Activated CD8-positive, alpha-beta memory T cell treated with anti-CD3 and anti-CD28 coated beads for 1 hour (primary cell): ENCODE data around the gene USP17L27.
"Not testable (repeated sequence)": the region's sequence is repeated elsewhere in the genome, so short reads cannot be mapped to it uniquely, and the experiment has no call there.

Experiments used
- DNase-seq, 2 donors: peaks; one replicate each; pipeline ENCODE4 v3.0.0-alpha.2; 2020; ENCODE audit warnings: low read depth in 1 of 2; ENCODE audit errors: extremely low read depth in 1 of 2

The USP17L27 gene, protein sequence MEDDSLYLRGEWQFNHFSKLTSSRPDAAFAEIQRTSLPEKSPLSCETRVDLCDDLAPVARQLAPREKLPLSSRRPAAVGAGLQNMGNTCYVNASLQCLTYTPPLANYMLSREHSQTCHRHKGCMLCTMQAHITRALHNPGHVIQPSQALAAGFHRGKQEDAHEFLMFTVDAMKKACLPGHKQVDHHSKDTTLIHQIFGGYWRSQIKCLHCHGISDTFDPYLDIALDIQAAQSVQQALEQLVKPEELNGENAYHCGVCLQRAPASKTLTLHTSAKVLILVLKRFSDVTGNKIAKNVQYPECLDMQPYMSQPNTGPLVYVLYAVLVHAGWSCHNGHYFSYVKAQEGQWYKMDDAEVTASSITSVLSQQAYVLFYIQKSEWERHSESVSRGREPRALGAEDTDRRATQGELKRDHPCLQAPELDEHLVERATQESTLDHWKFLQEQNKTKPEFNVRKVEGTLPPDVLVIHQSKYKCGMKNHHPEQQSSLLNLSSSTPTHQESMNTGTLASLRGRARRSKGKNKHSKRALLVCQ

DNA sequence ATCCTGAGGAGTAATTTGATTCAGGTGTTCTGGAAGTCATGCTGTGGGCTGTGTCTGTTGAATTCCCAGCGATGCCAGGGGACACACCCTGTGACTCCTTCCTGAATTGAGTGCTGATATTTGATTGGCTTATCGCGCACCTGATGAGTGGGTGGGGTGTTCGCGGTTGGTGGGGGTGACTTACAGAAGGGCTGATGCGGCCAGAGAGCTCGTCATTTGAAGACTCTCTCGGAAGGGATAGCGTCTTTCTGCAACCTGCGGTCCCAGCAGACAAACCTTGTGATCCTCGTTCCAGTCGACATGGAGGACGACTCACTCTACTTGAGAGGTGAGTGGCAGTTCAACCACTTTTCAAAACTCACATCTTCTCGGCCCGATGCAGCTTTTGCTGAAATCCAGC lies at the start of gene USP17L27:
Gene USP17L27 (plus strand): TSS at position 301 of the 400 bp plus-strand sequence. CDS start 0 bp downstream, at position 301.
- DNase-seq: not testable (repeated sequence)

DNA sequence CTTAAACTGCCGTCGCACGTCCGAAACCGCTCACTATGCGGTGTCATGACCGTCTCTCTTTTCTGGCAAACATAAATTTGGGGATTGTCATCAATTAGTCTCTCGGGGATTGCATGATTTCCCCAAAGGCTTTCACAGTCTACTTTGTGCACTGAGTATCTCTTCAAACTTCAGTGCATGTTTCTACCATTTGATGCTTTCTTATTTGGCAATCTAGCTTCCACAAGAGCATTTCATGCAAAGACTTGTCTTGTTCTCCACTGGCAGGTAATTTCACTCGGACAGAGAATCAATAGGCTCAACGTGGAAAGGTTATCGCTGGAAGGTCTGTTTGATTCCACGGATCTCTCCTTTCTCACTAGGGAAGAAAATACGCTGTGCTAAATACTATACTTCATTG lies 19.8 kb upstream of the USP17L27 start:
- not testable (repeated sequence) for DNase-seq

GRCh38 chr4:9324865-9325264 lies 19.1 kb upstream of the USP17L27 start, which contains the start of gene USP17L24:
TSS of gene USP17L24 (plus strand) at chr4:9325165. CDS start at chr4:9325165, 0 bp downstream.
- DNase-seq: not testable (repeated sequence)

GRCh38 chr4:9329611-9330010 lies 14.3 kb upstream of the USP17L27 start, which contains the start of gene USP17L25:
TSS of gene USP17L25 (plus strand) at chr4:9329911. CDS start at chr4:9329911, 0 bp downstream.
- not testable (repeated sequence) for DNase-seq

DNA sequence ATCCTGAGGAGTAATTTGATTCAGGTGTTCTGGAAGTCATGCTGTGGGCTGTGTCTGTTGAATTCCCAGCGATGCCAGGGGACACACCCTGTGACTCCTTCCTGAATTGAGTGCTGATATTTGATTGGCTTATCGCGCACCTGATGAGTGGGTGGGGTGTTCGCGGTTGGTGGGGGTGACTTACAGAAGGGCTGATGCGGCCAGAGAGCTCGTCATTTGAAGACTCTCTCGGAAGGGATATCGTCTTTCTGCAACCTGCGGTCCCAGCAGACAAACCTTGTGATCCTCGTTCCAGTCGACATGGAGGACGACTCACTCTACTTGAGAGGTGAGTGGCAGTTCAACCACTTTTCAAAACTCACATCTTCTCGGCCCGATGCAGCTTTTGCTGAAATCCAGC lies 9.6 kb upstream of the USP17L27 start, which contains the start of gene USP17L26:
Gene USP17L26 (plus strand): TSS at position 301 of the 400 bp plus-strand sequence. CDS start 0 bp downstream, at position 301.
- not testable (repeated sequence) for DNase-seq

DNA sequence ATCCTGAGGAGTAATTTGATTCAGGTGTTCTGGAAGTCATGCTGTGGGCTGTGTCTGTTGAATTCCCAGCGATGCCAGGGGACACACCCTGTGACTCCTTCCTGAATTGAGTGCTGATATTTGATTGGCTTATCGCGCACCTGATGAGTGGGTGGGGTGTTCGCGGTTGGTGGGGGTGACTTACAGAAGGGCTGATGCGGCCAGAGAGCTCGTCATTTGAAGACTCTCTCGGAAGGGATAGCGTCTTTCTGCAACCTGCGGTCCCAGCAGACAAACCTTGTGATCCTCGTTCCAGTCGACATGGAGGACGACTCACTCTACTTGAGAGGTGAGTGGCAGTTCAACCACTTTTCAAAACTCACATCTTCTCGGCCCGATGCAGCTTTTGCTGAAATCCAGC lies 4.8 kb upstream of the USP17L27 start, which contains the start of gene USP17L5:
Gene USP17L5 (plus strand): TSS at position 301 of the 400 bp plus-strand sequence. CDS start 0 bp downstream, at position 301.
- not testable (repeated sequence) for DNase-seq

DNA sequence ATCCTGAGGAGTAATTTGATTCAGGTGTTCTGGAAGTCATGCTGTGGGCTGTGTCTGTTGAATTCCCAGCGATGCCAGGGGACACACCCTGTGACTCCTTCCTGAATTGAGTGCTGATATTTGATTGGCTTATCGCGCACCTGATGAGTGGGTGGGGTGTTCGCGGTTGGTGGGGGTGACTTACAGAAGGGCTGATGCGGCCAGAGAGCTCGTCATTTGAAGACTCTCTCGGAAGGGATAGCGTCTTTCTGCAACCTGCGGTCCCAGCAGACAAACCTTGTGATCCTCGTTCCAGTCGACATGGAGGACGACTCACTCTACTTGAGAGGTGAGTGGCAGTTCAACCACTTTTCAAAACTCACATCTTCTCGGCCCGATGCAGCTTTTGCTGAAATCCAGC lies 4.6 kb downstream of the USP17L27 start, which contains the start of gene USP17L28:
Gene USP17L28 (plus strand): TSS at position 301 of the 400 bp plus-strand sequence. CDS start 0 bp downstream, at position 301.
- DNase-seq: not testable (repeated sequence)

DNA sequence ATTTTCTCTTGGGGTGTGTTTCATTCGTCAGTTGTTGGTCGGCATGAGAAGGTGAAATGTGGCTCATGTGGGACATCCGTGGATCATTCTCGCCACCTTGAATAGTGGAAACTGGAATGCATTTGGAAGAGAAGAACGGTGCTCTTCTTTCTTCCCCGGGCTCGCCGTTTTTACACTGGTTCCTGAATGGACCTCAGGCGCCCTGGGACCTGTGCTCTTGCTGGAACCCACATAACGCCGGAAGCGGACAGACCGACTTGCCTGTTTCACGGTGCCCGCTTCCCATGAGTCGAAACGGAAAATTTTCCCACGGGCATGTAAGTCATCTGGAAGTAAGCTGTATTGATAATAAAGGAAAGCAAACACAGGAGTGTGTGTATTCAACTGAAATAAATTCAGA lies 6.9 kb downstream of the USP17L27 start:
- not testable (repeated sequence) for DNase-seq

DNA sequence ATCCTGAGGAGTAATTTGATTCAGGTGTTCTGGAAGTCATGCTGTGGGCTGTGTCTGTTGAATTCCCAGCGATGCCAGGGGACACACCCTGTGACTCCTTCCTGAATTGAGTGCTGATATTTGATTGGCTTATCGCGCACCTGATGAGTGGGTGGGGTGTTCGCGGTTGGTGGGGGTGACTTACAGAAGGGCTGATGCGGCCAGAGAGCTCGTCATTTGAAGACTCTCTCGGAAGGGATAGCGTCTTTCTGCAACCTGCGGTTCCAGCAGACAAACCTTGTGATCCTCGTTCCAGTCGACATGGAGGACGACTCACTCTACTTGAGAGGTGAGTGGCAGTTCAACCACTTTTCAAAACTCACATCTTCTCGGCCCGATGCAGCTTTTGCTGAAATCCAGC lies 9.4 kb downstream of the USP17L27 start, which contains the start of gene USP17L29:
Gene USP17L29 (plus strand): TSS at position 301 of the 400 bp plus-strand sequence. CDS start 0 bp downstream, at position 301.
- not testable (repeated sequence) for DNase-seq

GRCh38 chr4:9362829-9363228 lies 18.9 kb downstream of the USP17L27 start, which contains the start of gene USP17L30:
TSS of gene USP17L30 (plus strand) at chr4:9363129. CDS start at chr4:9363129, 0 bp downstream.
- DNase-seq: not testable (repeated sequence)

DNA sequence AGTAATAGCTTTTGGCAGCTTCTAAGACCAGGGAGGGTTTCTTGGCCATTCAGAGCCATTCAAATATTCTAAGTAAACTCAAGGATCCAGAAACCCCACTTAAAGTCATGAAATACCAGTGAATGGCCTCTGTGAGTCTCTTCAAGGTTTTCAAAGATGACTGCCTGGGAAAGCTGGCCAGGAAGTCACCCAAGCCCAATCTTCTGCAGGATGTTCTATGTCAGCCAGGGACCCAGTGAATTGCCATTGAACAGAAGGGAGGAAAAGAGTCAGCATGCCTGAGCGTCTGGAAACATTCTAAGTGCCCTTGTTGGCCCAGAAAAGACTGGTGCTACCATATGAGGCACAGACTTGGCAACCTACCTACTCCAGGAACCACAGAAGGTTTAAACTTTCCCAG lies 35.9 kb downstream of the USP17L27 start:
- DNase-seq: not testable (repeated sequence)

DNA sequence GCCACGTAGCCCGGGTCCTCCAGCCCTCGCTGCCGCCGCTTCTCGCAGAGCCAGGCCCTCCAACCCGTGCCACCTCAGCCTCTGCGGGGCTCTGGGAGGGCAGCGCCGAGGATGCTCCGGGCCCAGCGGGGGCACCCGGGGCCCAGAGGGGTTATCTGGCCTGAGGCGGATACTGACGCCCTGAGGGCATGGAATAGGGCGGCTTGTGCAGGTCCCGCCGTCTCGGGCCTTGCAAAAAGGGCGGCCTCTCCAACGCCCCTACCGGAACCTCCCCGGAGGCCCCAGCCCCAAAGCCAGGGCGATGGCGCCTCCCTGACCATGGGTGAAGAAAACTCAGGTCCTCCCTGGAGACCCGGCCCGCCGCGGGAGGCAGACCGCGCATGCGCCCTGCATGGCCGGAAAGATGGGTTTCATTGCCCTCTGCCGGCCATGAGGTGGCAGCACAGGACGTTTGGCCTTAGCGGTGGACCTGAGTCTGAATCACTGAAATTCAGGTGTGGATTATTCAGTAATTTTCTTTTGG lies 37.1 kb downstream of the USP17L27 start:
- peak in 1 of 2 donors; percentile 28 for DNase-seq

DNA sequence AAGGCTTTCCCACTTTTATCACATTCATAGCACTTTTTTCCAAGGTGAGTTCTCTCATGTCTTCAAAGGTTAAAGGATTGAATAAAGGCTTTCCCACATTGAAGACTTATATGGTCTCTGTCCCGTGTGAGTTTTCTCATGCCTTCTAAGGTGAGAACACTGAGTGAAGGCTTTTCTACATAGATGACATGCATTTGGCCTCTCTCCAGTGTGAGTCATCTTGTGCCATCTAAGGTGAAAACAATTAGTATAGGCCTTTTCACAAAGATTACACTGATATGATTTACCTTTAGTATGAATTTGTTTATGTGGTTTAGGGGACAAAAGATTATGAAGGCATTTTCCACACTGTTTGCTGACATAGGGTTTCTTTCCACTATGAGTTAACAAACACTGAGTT lies 40.2 kb downstream of the USP17L27 start:
- no peak for DNase-seq

DNA sequence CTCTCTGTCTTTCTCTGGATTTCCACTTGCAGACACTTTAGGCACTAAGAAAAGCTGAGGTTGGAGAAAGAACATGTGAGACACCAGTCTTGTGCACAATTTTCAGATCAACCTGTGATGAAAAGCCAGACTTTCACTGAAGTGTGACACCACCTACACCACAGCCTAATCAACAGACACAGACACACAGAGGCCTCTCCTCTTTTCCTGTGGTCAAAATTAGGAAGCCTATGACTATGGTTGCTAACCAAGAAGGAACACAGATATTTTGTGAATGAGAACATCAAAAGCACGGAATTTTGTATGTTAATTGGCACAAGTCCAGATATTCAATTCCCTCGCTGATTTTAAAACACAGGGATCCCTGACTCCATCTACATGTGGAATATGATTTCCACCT lies 45.1 kb downstream of the USP17L27 start:
- DNase-seq: not testable (repeated sequence)
